Skeletal muscle satellite cell (primary cell): ENCODE measurements around the gene RNFT2.
"Not testable (repeated sequence)": the region's sequence is repeated elsewhere in the genome, so short reads cannot be mapped to it uniquely, and the experiment has no call there.

Experiments
- H3K27me3 ChIP-seq: 2 replicates; pipeline ENCODE4 v1.7.0; 2013; ENCODE audit warnings: low read length; ENCODE audit not compliant: control insufficient read depth, insufficient read depth
- H3K36me3 ChIP-seq: 2 replicates; pipeline ENCODE4 v1.7.0; 2013; ENCODE audit warnings: mild to moderate bottlenecking, control low read depth, low read length; ENCODE audit not compliant: insufficient read depth
- H3K4me1 ChIP-seq: 2 replicates; pipeline ENCODE4 v1.7.0; 2013; ENCODE audit warnings: low read length; ENCODE audit not compliant: control insufficient read depth, insufficient read depth
- H3K4me2 ChIP-seq: 2 replicates; pipeline ENCODE4 v1.7.0; 2013; ENCODE audit warnings: mild to moderate bottlenecking, low read length
- H3K4me3 ChIP-seq: 2 replicates; pipeline ENCODE4 v1.7.0; 2013; ENCODE audit warnings: low read length
- H3K9ac ChIP-seq: 2 replicates; pipeline ENCODE4 v1.7.0; 2013; ENCODE audit warnings: mild to moderate bottlenecking, low read depth, low read length, moderate library complexity
- H3K9me3 ChIP-seq: replicated peaks from 2 replicates; pipeline ENCODE4 v1.7.0; 2013; ENCODE audit warnings: mild to moderate bottlenecking, control low read depth, low read length

RNFT2 gene

DNA sequence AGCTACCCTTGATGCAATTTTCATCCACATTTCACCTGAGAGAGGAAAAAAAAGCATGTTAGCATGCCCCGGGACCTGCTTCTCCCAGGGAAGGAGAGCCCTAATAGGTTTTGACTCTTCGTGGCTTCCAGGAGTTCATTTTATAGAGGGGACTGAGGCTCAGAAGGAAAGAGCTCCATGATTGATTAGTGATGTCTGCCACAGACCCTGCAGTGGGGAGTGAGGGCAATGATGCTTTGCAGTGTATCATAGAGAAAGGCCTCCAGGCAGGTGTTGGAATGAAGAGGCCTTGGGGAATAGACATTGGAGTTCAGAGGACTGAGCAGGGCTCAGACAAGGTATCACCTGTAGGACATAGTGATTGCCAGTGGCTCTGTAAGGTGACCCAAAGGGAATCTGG lies 41.5 kb downstream of the RNFT2 start:
- Histone ChIP-seq H3K4me3 (no peak overlapping the region), H3K4me2 (no peak overlapping the region), H3K9ac (no peak overlapping the region), H3K27me3 (no peaks in the 10 kb centered on the region), H3K9me3 (no peaks in the 10 kb centered on the region), H3K36me3 (no peaks in the 10 kb centered on the region), H3K4me1 (no peaks in the 10 kb centered on the region)

DNA sequence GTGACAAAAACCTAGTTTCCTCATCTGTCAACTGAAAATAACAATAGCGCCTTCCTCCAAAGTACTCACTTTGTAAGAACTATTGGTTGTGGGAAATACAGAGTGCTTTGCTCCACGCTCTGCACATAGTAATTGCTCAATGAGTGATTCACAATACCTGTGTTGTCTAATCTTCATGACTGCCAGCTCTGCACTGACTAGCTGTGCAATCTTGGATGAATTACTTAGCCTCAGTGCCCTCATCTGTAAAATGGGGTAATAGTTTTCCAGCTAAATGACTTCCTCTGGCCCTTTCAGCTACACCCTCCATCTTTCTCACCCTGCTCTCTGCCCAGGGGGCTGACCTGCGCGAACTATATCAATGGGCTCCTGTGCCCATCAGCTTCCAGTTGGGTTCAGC lies 42.8 kb downstream of the RNFT2 start:
- Histone ChIP-seq H3K4me1 (no peaks in the 10 kb centered on the region), H3K27me3 (no peaks in the 10 kb centered on the region), H3K9ac (no peak overlapping the region), H3K4me2 (no peak overlapping the region), H3K9me3 (no peaks in the 10 kb centered on the region), H3K36me3 (no peaks in the 10 kb centered on the region), H3K4me3 (no peak overlapping the region)

DNA sequence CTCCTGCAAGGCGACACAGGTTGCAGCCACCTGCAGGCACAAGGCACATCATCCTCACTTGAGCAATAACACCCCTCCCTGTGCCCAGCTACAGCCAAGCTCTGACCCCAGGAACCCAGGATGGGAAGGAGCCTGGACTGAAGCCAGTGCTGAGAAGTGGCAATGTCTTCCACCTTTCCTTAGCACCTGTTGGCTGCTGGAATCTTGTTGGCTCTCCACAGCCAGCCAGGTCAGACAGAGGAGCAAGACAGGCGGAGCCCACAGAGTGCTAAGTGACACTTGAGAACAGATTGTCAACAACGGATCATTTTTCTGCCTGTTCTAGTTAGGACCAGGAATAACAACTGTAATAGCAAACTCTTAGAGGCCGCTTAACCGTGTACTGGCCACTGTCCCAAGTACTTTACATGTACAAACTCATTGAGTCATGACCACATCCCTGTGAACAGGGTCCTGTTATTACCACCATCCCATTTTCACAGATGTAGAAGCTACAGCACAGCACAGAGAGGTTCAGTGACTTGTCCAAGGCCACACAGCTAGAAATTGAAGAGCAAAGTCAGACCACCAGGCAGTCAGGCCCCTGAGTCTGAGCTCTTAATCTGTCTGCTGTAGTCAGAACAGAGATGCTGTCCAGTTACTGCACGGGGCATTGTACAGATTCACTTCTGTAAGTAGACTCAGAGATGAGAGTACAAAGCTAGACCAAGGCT lies 45.6 kb downstream of the RNFT2 start:
- Histone ChIP-seq H3K4me3 (no peak overlapping the region), H3K4me1 (no peaks in the 10 kb centered on the region), H3K4me2 (no peak overlapping the region), H3K9me3 (no peaks in the 10 kb centered on the region), H3K9ac (no peak overlapping the region), H3K36me3 (no peaks in the 10 kb centered on the region), H3K27me3 (no peaks in the 10 kb centered on the region)

DNA sequence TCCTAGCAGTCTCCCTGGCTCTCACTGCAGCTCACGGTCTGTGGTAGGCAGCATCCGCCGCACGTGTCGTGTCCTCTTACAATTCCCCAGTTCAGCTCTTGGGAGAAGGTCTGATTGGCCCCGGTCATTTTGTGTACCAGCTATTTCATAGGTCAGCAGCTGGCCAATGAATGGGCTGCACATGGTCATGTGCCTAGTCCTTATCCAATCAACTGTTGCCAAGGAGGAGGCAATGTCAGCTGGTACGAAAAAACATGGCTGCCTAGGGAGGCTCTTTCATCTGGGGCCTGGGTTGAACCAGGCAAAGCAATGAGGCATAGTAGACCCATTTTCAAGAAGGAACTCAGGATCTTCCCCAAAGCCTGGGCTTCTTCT lies 46.1 kb downstream of the RNFT2 start:
- no peaks in the 10 kb centered on the region for H3K9me3 ChIP-seq

DNA sequence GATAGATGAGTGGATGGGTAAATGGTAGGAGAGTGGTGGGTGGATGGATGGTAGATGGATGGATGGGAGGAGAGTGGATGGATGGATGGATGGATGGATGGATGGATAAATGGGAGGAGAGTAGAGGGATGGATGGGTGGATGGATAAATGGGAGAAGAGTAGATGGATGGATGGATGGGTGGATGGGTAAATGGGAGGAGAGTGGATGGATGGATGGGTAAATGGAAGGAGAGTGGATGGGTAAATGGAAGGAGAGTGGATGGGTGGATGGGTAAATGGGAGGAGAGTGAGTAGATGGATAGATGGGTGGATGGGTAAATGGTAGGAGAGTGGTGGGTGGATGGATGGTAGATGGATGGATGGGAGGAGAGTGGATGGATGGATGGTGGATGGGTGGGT lies 51.4 kb downstream of the RNFT2 start:
- H3K36me3 ChIP-seq, H3K27me3 ChIP-seq, H3K9ac ChIP-seq, H3K9me3 ChIP-seq, H3K4me1 ChIP-seq, H3K4me3 ChIP-seq, H3K4me2 ChIP-seq: not testable (repeated sequence)

More for the DNA sequence above, 46.1 kb downstream of the RNFT2 start:
- no peak overlapping the region for H3K4me3 ChIP-seq
- H3K4me1 ChIP-seq, result no peaks in the 10 kb centered on the region
- H3K36me3 ChIP-seq, result no peaks in the 10 kb centered on the region
- H3K27me3 ChIP-seq, result no peaks in the 10 kb centered on the region
- no peak overlapping the region for H3K9ac ChIP-seq
- no peak overlapping the region for H3K4me2 ChIP-seq

DNA sequence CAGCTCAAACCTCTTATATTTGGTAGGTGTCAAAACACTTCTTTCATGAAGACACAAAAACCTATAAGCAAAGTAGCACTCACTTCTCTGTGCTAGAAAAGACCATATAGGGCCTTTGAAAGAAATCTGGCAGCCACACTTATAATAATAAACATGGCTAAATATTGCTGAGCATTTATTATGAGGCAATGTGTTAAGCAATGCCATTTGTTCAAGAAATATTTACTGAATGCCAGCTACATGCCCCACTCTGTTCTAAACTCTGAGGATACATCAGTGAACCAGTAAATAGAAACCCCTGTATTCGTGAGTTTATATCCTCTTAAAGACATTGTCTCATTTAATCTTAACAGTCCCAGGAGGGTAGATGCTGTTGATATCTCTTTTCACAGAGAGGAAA lies 52.0 kb downstream of the RNFT2 start:
- no peaks in the 10 kb centered on the region for H3K9me3 ChIP-seq
- no peaks in the 10 kb centered on the region for H3K36me3 ChIP-seq
- H3K4me2 ChIP-seq, result no peak overlapping the region
- no peaks in the 10 kb centered on the region for H3K27me3 ChIP-seq
- H3K9ac ChIP-seq, result no peak overlapping the region
- H3K4me3 ChIP-seq, result no peak overlapping the region
- H3K4me1 ChIP-seq, result no peaks in the 10 kb centered on the region

DNA sequence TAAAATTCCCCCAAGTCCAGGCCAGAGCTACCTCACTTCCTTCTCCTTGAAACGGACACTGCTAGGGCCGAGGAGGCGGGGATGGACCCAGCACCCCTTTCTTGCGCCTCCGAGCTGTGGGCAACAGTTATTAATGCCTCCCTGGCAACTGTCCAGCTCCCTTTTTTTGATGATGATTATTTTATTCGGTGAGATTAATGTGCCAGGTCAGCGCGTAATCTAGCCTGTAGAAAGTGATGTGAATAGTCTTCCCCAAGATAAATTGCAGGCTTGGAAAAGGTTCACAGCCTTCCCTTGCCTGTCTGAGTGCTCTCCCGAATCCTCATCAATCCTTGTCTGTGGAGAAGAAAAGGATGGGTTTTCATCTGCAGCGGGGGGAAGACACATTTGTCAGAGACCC lies 54.3 kb downstream of the RNFT2 start:
- Histone ChIP-seq H3K4me2 (no peak overlapping the region), H3K36me3 (no peaks in the 10 kb centered on the region), H3K4me3 (no peak overlapping the region), H3K9me3 (no peaks in the 10 kb centered on the region), H3K27me3 (no peaks in the 10 kb centered on the region), H3K4me1 (no peaks in the 10 kb centered on the region), H3K9ac (no peak overlapping the region)

DNA sequence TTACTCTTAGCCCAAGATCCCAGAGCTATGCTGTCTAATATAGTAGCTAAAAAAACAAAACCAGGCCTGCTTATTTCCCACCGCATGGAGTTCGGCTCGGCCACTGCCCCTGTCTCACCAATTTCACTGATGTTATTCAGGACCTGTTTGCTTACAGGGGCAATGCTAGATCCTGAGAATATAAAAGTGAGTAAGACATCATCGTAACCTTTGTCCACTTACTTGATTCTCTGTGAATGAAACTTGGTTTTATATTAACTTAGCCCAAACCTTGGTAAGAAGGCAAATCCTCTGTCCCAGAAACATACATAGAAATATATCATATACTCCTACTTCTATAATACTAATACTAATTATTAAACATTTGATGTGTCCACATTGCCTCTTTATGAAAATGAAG lies 56.6 kb downstream of the RNFT2 start:
- Histone ChIP-seq H3K4me3 (no peak overlapping the region), H3K9ac (no peak overlapping the region), H3K36me3 (no peaks in the 10 kb centered on the region)

DNA sequence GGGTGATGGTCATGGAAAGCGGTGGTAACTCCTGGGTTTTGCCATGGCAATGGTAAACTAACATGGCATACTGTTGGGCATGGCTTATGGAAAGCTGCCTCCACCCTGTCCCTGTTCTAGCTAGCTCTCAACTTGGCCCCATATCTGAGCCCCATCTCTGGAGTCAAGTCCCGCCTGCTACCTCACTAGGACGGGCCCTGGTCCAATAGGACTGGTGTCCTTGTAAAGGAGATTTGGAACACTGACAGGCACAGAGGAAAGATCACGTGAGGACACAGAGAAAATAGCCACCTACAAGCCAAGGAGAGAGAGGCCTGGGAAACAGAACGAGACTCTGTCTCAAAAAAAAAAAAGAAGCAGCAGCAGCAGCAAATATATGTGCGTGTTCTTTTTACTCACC lies 59.8 kb downstream of the RNFT2 start:
- Histone ChIP-seq H3K9ac (no peak overlapping the region), H3K9me3 (no peaks in the 10 kb centered on the region), H3K4me3 (no peak overlapping the region), H3K27me3 (no peaks in the 10 kb centered on the region), H3K36me3 (no peaks in the 10 kb centered on the region), H3K4me1 (no peaks in the 10 kb centered on the region), H3K4me2 (no peak overlapping the region)

More for the DNA sequence above, 56.6 kb downstream of the RNFT2 start:
- H3K4me1 ChIP-seq, result no peaks in the 10 kb centered on the region
- no peaks in the 10 kb centered on the region for H3K9me3 ChIP-seq
- H3K4me2 ChIP-seq, result no peak overlapping the region
- H3K27me3 ChIP-seq, result no peaks in the 10 kb centered on the region

DNA sequence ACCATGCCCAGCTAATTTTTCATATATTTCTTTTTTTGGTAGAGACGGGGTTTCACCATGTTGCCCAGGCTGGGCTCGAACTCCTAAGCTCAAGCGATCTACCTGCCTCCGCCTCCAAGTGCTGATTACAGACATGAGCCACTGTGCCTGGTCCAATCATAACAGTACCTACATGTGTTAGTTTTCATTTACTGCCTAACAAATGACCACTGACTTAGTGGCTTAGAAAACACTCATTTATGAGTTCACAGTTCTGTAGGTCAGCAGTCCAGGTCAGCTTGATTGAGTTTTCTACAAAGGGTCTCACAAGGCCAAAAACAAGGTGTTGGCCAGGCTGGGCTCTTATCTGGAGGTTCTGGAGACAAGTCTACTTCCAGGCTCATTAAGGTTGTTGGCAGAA lies 60.6 kb downstream of the RNFT2 start:
- H3K4me1 ChIP-seq, result no peaks in the 10 kb centered on the region
- H3K27me3 ChIP-seq, result no peaks in the 10 kb centered on the region
- H3K4me3 ChIP-seq, result no peak overlapping the region
- no peak overlapping the region for H3K9ac ChIP-seq
- H3K4me2 ChIP-seq, result no peak overlapping the region
- no peaks in the 10 kb centered on the region for H3K9me3 ChIP-seq
- H3K36me3 ChIP-seq, result no peaks in the 10 kb centered on the region

DNA sequence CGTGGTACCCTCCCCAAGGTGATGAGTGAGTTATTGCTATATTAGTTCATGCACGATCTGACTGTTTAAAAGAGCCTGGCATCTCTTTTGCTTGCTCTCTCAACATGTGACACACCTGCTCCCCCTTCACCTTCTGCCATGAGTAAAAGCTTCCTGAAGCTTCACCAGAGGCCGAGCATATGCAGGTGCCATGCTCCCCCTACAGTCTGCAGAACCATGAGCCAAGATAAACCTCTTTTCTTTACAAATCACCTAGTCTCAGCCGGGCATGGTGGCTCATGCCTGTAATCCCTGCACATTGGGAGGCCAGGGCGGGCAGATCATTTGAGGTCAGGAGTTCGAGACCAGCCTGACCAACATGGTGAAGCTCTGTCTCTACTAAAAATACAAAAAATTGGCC lies 61.8 kb downstream of the RNFT2 start:
- Histone ChIP-seq H3K9ac (no peak overlapping the region), H3K36me3 (no peaks in the 10 kb centered on the region), H3K9me3 (no peaks in the 10 kb centered on the region), H3K4me3 (no peak overlapping the region), H3K4me1 (no peaks in the 10 kb centered on the region), H3K27me3 (no peaks in the 10 kb centered on the region), H3K4me2 (no peak overlapping the region)

DNA sequence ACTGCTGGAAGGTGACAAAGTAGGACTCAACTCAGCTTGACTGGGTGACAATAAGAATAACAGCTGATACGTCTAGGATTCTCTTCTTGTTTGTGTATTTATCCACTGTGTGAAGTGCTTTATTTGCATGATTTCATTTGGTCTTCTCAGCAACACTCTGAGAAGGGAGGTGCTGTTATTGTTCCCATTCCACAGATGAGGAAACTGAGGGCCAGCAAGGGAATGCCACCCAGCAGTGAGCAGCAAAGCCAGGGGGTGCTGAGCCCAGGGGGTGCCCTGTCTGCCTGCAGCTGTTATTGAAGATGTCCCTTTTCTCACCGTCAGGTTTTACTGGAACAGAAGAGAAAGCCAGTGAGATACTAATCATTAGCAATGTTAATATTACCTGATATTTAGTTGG lies 62.8 kb downstream of the RNFT2 start:
- Histone ChIP-seq H3K4me1 (no peaks in the 10 kb centered on the region), H3K4me2 (no peak overlapping the region), H3K27me3 (no peaks in the 10 kb centered on the region), H3K9me3 (no peaks in the 10 kb centered on the region), H3K36me3 (no peaks in the 10 kb centered on the region), H3K9ac (no peak overlapping the region), H3K4me3 (no peak overlapping the region)
